Thoracic aorta (tissue), 2 donors: Measurements from ENCODE around the gene GABRG2. TPM values are rescaled to one million over a fixed set of nuclear protein-coding genes. Genes with fewer than 3 reads are reported as not detected.

ENCODE experiments used
- ATAC-seq: fragments of 150-250 bp; one replicate; pipeline ENCODE4 v1.8.0; 2017; ENCODE audit warnings: low read depth; ENCODE audit not compliant: insufficient number of reproducible peaks, low FRiP score
- DNase-seq: peaks from one replicate; pipeline ENCODE4 v3.0.0-alpha.2; 2020; ENCODE audit warnings: low spot score
- H3K27ac ChIP-seq, 2 donors: fragments of 200-600 bp; sonication (generic); 1 replicate in 1 of 2; 2 replicates in 1 of 2; pipeline ENCODE4 v1.5.1; 2016; ENCODE audit warnings: mild to moderate bottlenecking in 2 of 2, moderate library complexity in 2 of 2
- H3K27me3 ChIP-seq: fragments of 200-600 bp; sonication (generic); replicated peaks from 2 replicates; pipeline ENCODE4 v1.6.0; 2016; ENCODE audit warnings: mild to moderate bottlenecking; ENCODE audit not compliant: insufficient read depth
- H3K36me3 ChIP-seq: fragments of 200-600 bp; sonication (generic); one replicate; pipeline ENCODE4 v1.5.1; 2016
- H3K4me1 ChIP-seq, 2 donors: fragments of 200-600 bp; sonication (generic); 1 replicate in 1 of 2; 2 replicates in 1 of 2; pipeline versions ENCODE4 v1.5.1 to v1.6.0; 2016; ENCODE audit warnings: low read depth in 2 of 2, mild to moderate bottlenecking in 1 of 2; ENCODE audit not compliant: control insufficient read depth in 1 of 2
- H3K4me3 ChIP-seq: fragments of 200-600 bp; sonication (generic); 2 replicates; pipeline ENCODE4 v1.5.1; 2016; ENCODE audit warnings: mild to moderate bottlenecking
- H3K9me3 ChIP-seq: fragments of 200-600 bp; sonication (generic); 2 replicates; pipeline ENCODE4 v1.5.1; 2016
- total RNA-seq, 2 donors: library from RNA; depleted of rRNA; stranded (reverse); fragments of >200 nt; gene quantifications; one replicate each; pipeline versions ENCODE4 v1.1.0 to v1.2.3, GENCODE V29; 2016
- TF ChIP-seq, protein P1 (sequence below): fragments of 200-600 bp; sonication (generic); IDR thresholded peaks from one replicate; pipeline ENCODE4 v1.5.1; 2019; ENCODE audit warnings: antibody characterized with exemption

GABRG2 gene
- total RNA-seq, 2 donors from 2014 or later, result not detected

DNA sequence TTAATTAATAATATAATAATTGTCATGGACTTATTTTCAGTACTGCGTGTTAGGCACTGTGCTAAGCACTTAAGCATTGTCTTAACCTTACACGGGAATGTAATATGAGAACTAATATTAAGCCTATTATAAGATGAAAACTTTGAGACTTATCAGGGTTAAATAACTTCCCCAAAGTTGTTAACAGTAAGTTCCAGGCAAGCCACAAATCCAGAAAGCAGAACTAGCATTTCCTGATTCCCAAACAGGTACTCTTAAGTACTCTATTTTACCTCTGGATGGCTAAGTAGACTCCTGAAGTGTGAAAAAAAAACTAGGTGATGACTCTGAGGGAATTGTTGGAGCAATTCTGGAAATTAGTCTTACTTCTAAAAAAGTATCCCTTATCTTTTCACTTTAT, 23.8 kb downstream of the GABRG2 start:
- Histone ChIP-seq H3K4me1 (no peaks in the 10 kb centered on the region), H3K27me3 (no peaks in the 10 kb centered on the region), H3K36me3 (no peaks in the 10 kb centered on the region), H3K27ac (no peak overlapping the region), H3K9me3 (no peaks in the 10 kb centered on the region), H3K4me3 (no peak overlapping the region)
- no peak for DNase-seq
- ATAC-seq, result no peak
- TF ChIP-seq, protein P1, sequence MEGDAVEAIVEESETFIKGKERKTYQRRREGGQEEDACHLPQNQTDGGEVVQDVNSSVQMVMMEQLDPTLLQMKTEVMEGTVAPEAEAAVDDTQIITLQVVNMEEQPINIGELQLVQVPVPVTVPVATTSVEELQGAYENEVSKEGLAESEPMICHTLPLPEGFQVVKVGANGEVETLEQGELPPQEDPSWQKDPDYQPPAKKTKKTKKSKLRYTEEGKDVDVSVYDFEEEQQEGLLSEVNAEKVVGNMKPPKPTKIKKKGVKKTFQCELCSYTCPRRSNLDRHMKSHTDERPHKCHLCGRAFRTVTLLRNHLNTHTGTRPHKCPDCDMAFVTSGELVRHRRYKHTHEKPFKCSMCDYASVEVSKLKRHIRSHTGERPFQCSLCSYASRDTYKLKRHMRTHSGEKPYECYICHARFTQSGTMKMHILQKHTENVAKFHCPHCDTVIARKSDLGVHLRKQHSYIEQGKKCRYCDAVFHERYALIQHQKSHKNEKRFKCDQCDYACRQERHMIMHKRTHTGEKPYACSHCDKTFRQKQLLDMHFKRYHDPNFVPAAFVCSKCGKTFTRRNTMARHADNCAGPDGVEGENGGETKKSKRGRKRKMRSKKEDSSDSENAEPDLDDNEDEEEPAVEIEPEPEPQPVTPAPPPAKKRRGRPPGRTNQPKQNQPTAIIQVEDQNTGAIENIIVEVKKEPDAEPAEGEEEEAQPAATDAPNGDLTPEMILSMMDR, result no peak

DNA sequence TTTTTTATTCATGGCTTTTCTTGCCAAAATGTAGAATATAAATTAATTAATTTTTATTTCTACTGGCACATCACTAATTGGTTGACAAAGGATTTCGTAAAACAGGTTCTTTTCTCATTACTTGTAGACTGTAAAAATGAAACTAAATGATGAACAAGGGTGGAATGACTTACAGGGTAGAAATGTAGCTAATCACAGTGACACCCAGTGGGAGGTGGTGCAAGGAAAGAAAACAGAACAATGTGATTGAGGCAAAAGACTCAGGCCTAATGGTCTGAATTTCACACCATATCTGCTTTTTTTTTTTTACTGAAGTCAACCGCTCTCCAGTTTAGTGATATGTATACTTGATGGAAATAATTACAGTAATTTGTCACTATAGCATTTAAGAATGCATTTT, 28.9 kb downstream of the GABRG2 start:
- TF ChIP-seq, protein P1, result no peak
- Histone ChIP-seq H3K4me1 (no peaks in the 10 kb centered on the region), H3K4me3 (no peak overlapping the region), H3K27me3 (no peaks in the 10 kb centered on the region), H3K36me3 (no peaks in the 10 kb centered on the region), H3K27ac (no peak overlapping the region), H3K9me3 (no peaks in the 10 kb centered on the region)
- DNase-seq (no peak), ATAC-seq (no peak)

DNA sequence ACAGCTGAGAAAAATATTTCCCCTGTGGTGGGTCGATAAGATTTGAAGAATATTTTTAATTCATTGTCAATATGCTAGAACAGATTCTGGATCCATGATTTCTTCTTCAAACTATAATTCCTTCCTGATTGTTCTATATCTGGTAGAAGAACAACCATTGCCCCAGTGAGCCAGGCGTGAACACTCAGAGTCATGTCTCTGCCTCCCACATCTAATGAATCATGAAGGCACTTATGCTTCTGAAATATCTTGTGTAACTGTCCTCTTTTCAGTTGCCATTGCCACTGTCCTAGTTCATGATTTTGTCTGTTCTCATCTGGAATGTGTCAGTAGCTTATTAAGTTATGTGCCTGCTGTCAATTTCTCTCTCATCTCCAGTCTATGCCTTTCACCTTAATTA, 40.0 kb downstream of the GABRG2 start:
- no peak for DNase-seq
- H3K27ac ChIP-seq, result no peak overlapping the region
- H3K36me3 ChIP-seq, result no peaks in the 10 kb centered on the region
- H3K9me3 ChIP-seq, result no peaks in the 10 kb centered on the region
- ATAC-seq, result no peak
- no peak overlapping the region for H3K4me3 ChIP-seq
- TF ChIP-seq, protein P1, result no peak
- no peaks in the 10 kb centered on the region for H3K4me1 ChIP-seq
- H3K27me3 ChIP-seq, result no peaks in the 10 kb centered on the region

DNA sequence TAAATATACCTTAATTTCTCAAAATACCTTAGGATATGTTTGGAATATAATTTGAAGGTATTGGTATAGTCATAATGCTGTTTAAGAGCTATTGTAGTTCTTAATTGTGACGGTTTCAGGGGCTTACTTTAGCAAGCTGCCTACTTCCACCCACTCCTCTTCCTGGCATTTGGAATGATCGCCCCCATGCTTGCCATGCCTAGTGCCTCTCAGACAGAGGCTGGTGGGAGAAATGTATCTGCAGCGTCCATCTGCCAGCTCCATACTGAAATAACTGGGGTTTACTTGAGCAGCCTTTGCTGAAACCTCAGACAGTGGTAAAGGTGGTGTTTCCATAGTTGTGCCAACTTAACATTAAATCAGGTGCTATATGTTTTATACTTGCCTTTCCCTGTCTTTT, 52.2 kb downstream of the GABRG2 start:
- ATAC-seq (no peak), DNase-seq (no peak)
- Histone ChIP-seq H3K27ac (no peak overlapping the region), H3K4me1 (no peaks in the 10 kb centered on the region), H3K4me3 (no peak overlapping the region), H3K9me3 (no peaks in the 10 kb centered on the region), H3K27me3 (no peaks in the 10 kb centered on the region), H3K36me3 (no peaks in the 10 kb centered on the region)
- TF ChIP-seq, protein P1, result no peak

DNA sequence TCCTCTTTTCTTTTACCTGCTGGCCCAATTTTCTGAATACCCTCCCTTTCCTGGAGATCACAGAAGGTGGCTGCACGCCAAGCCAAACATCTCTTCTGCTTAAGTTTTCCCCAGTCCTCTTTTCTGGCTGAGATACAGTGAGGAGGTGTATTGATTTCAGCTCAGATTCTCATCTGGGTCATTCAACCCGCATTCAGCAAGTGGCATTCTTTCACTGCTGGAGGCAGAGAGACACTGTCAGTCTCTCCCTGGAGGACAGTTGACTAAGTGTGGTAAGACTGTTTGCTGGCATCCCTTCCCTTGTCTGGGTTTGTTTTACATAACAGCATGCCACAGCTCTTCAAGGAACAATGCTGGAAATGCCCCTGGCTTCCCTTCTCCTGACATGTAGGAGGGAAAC, 60.5 kb downstream of the GABRG2 start:
- Histone ChIP-seq H3K27ac (no peak overlapping the region), H3K27me3 (no peaks in the 10 kb centered on the region), H3K36me3 (no peaks in the 10 kb centered on the region), H3K9me3 (no peaks in the 10 kb centered on the region), H3K4me3 (no peak overlapping the region), H3K4me1 (no peaks in the 10 kb centered on the region)
- no peak for ATAC-seq
- TF ChIP-seq, protein P1, result no peak
- no peak for DNase-seq
